Measurements from ENCODE around the gene CFAP74.
"Not testable (repeated sequence)": the region's sequence is repeated elsewhere in the genome, so short reads cannot be mapped to it uniquely, and the experiment has no call there.

CFAP74 gene

DNA sequence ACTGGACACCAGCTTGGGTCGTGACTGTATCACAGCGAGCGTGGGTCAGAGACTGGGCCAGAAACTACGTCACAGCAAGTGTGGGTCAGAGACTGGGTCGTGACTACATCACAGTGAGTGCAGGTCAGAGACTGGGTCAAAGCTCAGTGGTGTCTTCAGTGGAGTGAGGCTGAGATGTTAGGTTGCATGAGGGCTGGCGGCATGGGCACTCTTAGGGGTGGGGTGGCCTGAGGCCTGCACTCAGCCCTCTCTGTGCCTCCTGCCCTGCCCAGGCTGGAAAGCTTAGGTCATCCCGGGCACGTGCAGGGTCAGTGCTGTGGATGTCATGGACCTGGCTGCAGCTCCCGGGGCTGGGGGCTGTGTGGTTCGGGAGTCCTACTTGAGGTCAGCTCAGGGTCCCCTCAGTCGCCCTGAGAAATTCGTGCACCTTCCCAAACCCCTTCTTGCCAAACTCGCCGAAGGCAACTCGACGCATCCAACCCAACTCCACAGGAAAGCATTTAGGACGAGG lies 19.0 kb downstream of the CFAP74 start:
- DNase-seq: no peak

DNA sequence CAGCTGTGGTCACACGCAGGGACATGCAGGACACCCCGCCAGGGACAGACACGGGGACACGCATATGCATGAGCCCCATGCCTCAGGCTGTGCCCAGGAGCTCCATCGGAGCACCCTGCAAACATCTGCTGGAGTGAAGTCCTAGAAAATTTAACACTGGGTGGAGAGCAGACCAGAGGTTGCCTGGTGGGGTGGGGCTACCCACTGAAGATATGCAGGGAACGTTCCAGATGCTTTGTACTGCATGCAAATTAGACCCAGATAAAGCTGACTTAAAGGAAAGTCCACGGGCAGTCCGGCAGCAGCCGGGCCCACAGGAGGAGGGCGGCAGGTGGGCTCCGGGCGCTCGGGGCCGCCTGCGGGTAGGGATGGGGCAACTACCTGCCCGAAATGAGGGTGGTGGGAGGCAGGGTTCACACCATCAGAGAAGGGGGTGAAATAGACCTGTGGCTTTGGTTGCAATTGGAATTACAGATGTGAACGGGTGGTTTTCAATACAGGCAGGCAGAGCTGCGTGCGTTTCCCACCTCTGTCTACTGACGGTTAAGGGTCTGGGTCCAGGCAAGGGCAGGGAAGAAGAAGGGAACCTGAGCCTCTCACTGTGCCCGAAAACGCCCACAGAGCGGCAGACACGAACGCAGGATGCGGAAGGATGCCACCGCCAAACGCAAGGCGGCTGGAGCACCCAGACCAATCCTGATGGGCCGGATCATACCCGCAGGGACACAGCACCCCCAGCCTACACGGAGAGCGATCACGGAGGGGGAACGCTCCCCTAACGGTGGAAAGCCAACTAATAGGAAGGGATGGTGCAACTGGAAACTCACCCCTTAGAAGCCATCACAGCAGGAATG lies 21.0 kb downstream of the CFAP74 start:
- no peak for DNase-seq

DNA sequence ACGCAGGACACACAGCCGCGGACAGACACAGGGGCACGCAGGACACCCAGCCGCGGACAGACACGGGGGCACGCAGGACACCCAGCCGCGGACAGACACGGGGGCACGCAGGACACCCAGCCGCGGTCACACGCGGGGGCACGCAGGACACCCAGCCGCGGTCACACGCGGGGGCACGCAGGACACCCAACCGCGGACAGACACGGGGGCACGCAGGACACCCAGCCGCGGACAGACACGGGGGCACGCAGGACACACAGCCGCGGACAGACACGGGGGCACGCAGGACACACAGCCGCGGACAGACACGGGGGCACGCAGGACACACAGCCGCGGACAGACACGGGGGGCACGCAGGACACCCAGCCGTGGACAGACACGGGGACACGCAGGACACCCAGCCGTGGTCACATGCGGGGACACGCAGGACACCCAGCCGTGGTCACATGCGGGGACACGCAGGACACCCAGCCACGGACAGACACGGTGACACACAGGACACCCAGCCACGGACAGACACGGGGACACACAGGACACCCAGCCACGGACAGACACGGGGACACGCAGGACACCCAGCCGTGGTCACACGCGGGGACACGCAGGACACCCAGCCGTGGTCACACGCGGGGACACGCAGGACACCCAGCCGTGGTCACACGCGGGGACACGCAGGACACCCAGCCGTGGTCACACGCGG lies 21.8 kb downstream of the CFAP74 start:
- DNase-seq: not testable (repeated sequence)

DNA sequence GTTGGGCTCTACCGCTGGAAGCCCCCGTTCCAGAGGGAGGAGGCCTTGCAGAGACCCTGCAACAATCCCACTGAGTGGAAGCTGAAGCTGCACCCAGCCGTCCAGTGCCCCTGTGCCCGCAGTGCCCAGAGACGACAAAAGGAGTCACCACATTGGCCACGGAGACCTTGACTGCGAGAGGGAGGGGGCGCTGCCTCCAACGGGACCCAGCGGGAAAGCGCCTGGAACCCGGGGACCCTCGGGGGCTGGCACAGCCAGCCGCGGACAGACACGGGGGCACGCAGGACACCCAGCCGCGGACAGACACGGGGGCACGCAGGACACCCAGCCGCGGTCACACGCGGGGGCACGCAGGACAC lies 22.5 kb downstream of the CFAP74 start:
- DNase-seq: no peak

DNA sequence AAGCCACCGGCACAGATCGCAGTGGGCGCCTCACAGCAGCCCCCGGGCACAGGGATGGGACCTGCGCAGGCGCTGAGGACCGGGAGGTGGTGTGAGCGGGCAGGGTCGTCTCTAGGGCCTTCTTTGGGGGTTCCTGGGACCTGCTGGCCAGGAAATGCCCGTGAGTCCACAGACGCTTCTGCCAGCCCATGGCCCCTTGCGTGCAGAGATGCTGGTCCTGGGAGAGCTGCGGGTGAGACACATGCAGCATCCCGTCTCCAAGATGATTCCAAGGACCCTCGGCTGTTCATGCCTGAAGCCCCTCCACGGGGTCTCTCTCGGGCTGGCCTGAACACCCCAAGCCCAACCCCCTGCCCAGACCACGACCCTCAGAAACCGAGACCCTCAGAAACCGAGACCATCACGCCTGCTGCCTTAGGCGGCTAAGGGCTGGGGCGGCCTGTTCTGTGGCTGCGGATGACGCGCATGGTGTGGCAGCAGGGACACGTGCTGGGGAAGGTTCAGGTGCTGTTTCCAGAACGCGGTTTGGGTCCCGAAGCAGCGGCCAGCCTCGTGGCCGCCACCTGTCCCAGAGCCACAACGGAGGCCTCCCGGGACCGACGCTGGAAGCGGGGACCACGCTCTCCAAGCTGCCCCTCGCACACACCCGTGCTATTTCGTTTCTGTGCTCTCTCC lies 23.0 kb downstream of the CFAP74 start:
- DNase-seq: no peak

DNA sequence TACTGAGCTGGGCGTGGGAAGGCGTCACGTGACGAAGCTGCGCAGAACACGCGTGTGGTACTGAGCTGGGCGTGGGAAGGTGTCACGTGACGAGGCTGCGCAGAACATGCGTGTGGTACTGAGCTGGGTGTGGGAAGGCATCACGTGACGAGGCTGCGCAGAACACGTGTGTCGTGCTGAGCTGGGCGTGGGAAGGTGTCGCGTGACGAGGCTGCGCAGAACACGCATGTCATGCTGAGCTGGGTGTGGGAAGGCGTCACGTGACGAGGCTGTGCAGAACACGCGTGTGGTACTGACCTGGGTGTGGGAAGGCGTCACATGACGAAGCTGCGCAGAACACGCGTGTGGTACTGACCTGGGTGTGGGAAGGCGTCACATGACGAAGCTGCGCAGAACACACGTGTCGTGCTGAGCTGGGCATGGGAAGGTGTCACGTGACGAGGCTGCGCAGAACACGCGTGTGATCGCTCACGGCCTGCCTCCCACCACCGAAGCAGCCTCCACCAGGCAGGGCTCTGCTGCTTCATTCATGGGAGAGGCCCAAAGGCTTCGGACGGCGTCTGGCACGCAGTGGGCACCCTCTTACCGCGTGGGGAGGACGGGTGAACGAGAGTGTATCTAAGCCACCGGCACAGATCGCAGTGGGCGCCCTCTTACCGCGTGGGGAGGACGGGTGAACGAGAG lies 24.0 kb downstream of the CFAP74 start:
- no peak for DNase-seq

DNA sequence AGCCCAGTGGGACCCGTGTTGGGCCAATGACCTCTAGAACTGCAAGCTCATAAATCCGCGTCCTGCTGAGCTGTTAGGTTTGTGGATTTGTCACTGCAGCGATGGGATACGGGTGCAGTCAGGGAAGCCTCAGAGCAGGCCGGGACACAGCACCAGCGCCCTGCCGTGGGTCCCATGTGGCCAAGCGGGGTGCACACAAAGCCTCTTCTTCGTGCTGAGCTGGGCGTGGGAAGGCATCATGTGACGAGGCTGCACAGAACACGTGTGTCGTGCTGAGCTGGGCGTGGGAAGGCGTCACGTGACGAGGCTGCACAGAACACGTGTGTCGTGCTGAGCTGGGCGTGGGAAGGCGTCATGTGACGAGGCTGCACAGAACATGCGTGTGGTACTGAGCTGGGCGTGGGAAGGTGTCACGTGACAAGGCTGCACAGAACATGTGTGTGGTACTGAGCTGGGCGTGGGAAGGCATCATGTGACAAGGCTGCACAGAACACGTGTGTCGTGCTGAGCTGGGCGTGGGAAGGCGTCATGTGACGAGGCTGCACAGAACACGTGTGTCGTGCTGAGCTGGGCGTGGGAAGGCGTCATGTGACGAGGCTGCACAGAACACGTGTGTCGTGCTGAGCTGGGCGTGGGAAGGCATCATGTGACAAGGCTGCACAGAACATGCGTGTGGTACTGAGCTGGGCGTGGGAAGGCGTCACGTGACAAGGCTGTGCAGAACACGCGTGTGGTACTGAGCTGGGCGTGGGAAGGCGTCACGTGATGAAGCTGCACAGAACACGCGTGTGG lies 24.7 kb downstream of the CFAP74 start:
- not testable (repeated sequence) for DNase-seq

DNA sequence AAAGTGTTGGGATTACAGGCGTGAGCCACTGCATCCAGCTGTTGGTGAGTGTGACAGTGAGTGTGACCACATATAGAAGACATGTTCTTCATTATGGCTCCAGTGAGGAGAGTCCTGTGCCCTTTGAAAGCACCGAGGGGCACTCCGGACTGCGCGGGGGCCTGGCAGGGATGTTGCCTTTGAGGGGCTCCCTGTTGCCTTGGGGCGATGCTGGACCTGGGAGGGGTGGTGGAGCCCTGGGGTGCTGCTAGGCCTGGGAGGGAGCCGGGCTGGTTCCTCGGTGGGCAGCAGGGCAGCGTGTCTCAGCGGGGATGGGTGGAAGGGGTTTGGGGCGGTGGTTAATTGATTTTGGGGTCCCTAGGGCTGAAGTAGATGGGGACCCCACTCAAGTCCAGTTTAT lies 25.5 kb downstream of the CFAP74 start:
- no peak for DNase-seq

DNA sequence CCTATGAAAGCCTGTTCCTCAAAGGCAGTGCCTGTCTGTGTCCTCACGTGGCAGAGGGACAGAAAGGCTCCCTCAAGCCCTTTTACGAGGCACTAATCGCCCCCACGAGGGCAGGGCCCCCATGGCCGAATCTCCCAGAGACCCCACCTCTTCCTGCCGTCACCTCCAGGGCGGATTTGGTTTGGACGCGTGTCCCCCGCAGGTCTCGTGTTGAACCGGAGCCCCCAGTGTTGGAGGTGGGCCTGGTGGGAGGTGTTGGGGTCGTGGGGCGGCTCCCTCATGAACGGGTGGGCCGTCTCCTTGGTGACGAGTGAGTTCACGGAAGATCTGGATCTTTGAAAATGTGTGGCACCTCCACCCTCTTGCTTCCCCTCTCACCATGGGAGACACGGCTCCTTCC lies 27.6 kb downstream of the CFAP74 start:
- DNase-seq: no peak

DNA sequence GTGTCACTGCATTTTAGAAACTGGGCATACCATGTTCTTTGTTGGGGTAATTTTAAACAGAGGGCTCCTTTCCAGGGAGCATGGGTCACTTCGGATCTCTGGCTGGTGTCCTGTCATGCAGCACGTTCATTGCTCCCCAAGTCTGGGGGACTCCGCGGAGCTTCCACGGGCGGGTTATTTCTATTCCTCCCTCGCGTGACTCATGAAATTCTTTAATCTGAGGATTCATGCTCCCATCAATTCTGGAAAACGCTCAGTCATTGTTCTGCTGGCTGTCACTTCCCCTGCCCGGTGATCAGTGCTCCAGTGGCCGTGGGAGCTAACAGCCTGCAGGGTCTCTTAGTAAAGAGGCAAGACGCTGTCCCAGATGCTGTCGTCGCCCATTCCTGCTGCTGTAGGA lies 28.1 kb downstream of the CFAP74 start:
- no peak for DNase-seq

DNA sequence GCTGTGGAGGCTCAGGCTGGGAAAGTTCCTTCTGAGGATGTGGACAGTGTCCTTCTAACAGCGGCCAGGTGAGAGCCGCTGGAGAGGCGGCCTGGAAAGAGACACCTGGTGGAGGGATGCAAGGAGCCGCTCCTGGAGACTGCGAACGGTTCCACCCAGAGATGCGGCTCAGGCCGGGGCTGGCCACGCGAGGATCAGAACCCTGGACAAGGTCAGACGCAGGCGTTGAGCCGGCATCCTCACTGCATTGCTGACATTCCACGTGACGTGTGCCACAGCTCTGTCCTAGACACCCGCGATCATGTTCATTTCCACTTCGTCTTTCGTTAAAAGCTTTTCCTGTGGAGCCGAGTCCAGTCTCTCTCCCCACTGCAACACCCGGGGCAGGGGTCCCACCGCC lies 28.8 kb downstream of the CFAP74 start:
- DNase-seq: no peak

DNA sequence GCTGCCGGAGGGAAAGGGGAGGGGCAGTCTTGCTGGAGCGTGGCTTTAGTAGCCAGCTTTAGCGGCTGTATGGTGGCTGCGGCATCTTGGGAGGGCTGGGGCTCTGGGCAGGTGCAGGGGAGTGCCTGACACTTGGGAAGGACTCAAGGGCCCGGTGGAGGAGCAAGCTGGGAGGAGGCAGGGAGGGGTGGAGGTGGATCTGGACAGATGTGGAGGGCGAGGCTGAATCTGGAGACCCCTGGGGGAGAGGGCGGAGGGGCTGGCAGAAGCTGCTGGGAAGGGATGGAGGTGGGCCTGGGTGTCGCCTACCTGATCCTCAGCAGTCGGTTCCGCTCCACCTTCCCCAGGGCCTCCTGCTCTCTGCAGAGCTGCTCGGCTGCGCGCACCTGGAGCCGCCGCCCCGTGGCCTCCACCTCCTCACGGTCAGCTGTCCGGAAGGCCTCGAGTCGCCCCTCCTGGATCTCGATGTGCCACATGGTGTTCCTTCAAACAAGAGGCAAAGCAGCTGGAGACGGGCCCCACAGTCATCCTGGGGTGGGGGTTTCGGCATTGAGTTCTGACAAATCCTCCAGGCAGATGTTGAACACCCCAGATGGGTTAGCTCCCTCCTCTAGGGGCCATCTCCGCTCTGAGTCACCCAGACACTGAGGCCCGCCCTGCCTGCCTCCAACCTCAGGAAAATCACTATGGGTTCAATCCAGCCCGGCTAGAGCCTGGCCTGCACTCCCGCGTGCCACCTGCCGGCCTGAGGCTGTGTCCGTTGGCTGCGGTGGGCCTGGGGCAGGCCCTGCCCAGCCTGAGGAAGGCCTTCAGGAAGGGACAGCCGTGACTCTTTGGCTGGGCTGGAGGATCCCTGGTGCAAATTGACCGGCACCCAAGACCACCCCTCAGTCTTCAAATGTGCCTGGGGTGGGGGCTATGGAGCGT lies 29.6 kb downstream of the CFAP74 start:
- DNase-seq: no peak

DNA sequence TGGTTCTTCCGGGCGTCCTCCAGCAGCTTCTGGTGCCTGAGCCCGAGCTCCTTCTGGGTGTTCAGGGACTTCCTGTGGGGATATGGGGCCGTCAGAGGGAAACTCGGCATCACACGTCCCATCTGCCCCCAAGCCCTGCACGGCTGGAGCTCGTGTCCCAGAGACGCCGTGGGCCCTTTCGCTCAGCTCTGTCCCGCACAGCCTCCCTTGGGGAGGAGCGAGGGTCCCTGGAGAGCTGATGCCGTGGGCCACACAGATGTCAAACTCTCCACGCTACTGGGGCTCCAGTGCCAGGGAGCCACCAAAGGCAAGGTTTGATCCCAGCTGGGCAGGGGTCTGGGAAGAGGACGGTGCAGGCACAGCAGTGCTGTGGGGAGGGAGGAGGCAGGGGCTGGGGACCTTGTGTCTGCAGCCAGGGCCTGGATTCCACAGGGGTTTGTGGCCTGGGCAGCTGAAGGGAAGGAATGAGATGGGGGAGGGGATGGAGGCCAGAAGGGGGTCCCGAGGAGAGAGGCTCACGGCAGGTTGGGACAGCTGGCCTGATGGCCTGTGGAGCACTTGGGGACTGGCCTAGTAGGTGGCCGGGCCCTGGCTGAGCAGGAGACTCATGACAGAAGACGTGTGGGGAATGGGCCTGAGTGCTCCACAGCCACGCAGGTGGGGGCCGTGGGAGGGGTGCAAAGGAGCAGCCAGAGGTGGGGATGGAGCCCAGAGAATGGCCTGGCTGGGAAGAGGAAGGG lies 30.4 kb downstream of the CFAP74 start:
- DNase-seq: no peak

DNA sequence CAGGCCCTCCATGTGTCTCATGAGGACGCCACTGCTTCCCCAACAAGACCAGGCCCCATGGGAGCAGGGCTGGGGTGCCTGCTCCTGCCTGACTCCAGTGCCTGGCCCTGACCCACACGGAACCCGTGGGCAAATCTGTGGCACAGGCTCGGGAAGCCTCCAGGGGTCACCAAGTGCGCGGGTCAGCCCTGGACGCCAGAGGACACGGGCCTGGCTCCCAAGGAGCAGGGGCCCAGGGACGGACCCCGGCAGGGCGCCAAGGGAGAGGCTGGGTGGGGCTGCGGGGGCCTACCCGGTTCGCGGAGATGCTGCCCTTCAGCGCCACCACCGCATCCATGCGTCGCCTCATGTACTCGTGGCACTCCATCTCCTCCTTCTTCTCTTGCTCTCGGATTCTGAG lies 31.9 kb downstream of the CFAP74 start:
- no peak for DNase-seq

DNA sequence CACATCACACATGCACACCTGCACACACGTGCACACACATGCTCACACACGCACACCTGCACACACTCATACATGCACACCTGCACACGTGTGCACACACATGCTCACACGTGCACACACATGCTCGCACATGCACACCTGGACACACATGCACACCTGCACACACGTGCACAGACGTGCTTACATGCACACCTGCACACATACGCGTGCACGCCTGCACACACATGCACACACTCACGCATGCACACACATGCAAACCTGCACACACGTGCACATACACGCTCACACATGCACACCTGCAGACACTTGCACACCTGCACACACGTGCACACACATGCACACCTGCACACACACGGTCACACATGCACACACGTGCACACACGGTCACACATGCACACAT lies 32.6 kb downstream of the CFAP74 start:
- no peak for DNase-seq

DNA sequence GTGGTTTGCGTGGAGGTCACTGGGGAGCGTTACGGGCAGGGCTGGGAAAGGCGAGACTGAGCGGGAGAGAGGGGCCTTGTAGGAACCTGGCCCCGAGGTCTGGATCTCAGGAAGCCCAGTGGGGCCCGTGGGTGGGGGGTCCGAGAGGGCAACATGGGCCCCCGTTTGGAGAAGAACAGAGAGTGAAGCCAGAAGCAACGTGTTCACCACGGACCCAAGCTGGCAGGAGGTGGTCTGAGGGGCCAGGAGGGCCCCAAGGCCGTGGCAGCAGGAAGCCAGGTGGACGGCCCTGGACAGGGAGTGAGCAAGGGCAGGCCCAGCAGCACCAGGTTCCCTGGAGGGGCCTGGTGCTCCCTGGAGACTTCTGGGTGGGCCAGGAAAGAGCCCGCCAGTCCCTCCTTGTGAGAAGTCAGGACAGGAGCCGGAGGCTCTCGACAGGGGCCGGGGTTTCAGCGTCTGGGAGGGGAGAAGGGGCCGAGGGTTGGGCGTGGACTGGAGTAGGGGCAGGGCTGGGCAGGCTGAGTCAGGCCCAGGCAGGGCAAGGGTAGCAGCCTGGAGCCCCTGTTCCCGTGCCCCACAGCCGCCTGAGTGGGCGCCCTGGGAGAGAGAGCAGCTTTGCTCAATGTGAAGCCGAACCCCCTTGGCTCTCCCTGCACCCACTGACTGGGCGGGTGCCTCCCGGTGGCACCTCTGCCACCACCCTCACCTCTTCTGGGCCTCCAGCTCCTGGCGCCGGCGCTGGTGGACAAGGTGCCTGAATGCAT lies 33.5 kb downstream of the CFAP74 start:
- DNase-seq: no peak

DNA sequence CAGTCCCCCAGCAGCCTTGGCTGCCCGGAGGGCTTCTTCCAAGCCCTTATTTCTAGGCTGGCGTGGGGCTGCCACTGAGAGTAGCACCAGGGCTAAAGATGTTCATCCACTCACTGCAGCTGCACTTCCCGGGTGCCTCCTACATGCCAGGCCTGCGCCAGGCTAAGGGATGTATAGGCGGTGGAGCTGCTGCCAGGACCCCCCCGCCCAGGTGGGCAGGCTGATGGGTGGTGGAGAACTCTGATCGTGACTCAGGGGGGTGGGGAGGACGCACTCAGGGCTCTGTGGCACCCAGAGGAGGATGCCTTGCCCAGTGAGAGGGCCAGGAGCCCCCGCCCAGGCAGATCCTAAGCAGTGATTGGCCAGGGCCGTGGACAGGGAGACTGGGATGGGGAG lies 34.1 kb downstream of the CFAP74 start:
- DNase-seq: no peak

DNA sequence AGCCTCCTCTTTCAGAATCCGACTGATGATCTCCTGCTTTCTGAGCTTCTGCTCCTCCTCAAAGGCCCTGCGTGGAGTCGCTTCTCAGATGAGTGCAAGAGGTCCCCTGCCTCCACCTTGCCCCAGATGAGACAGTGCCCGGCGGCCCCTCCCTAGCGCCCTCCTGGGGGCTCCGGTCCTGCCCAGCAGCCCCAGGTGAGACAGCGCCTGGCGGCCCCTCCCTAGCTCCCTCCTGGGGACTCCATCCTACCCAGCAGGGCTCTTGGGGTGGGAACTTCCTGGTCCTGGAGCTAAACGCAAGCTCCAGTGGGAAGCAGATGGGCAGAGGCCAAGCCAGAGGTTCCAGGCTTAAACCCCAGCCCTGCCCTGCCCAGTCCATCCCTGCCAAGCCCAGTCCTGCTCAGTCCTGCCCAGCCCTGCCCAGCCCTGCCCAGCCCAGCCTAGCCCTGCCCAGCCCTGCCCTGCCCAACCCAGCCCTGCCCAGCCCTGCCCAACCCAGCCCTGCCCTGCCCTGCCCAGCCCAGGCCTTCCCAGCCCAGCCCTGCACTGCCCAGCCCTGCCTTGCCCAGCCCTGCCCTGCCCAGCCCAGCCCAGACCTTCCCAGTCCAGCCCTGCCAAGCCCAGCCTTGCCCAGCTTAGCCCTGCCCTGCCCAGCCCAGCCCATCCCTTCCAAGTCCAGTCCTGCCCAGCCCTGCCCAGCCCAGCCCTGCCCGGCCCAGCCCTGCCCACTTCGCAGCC lies 34.6 kb downstream of the CFAP74 start:
- DNase-seq: no peak

DNA sequence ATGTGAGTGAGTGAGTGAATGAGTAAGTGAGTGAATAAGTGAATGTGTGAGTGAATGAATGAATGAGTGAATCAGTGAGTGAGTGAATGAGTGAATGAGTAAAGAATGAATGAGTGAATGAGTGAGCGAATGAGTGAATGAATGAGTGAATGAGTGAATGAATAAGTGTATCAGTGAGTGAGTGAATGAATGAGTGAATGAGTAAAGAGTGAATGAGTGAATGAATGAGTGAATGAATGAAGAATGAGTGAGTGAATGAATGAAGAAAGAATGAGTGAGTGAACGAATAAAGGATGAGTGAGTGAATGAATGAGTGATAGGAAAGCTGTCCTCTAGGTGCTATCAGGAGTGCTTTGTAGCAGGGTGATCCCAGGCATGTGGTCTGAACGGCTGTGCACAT lies 35.7 kb downstream of the CFAP74 start:
- no peak for DNase-seq
